Measurements from ENCODE around the gene PLEKHG4B.
"Not testable (repeated sequence)": the region's sequence is repeated elsewhere in the genome, so short reads cannot be mapped to it uniquely, and the experiment has no call there.

Gene PLEKHG4B

GRCh38 chr5:199950-200645 is 108.1 kb downstream of the PLEKHG4B start:
- DNase-seq (ENCODE audit: low read depth) = no peak

- no peak for DNase-seq (ENCODE audit: low read depth)
These were observed 109.0 kb downstream of the PLEKHG4B start for GRCh38 chr5:200985-201384.

- no peak for DNase-seq (ENCODE audit: low read depth)
These were observed 109.7 kb downstream of the PLEKHG4B start for GRCh38 chr5:201672-202071.

GRCh38 chr5:203246-203930 is 111.4 kb downstream of the PLEKHG4B start:
- no peak for DNase-seq (ENCODE audit: low read depth)

GRCh38 chr5:204001-204400 is 112.0 kb downstream of the PLEKHG4B start:
- DNase-seq (ENCODE audit: low read depth) = no peak

GRCh38 chr5:204462-204861 is 112.5 kb downstream of the PLEKHG4B start:
- no peak for DNase-seq (ENCODE audit: low read depth)

- DNase-seq (ENCODE audit: low read depth) = no peak
These were observed 113.2 kb downstream of the PLEKHG4B start for GRCh38 chr5:204966-205670.

GRCh38 chr5:206406-206805 is 114.4 kb downstream of the PLEKHG4B start:
- no peak for DNase-seq (ENCODE audit: low read depth)

- DNase-seq (ENCODE audit: low read depth) = no peak
These were observed 115.1 kb downstream of the PLEKHG4B start for GRCh38 chr5:206927-207536.

- DNase-seq (ENCODE audit: low read depth) = no peak
These were observed 115.6 kb downstream of the PLEKHG4B start for GRCh38 chr5:207599-207998.

- DNase-seq (ENCODE audit: low read depth) = no peak
These were observed 116.6 kb downstream of the PLEKHG4B start for GRCh38 chr5:208449-209114.

GRCh38 chr5:213803-214395 is 121.9 kb downstream of the PLEKHG4B start:
- no peak for DNase-seq (ENCODE audit: low read depth)

- DNase-seq (ENCODE audit: low read depth) = not testable (repeated sequence)
These were observed 123.3 kb downstream of the PLEKHG4B start for GRCh38 chr5:215256-215655.

- DNase-seq (ENCODE audit: low read depth) = not testable (repeated sequence)
These were observed 124.1 kb downstream of the PLEKHG4B start for GRCh38 chr5:216076-216475.

GRCh38 chr5:217494-218456 is 125.8 kb downstream of the PLEKHG4B start, which contains the start of the genes CCDC127 and SDHA:
CCDC127 (minus strand) TSS chr5:218153; CDS start chr5:216849, 1,304 bp downstream.
SDHA (plus strand) TSS chr5:218320; CDS start chr5:218356, 36 bp downstream.
- peak; percentile 99 for DNase-seq (ENCODE audit: low read depth)

GRCh38 chr5:218457-219291 is 126.7 kb downstream of the PLEKHG4B start:
- DNase-seq (ENCODE audit: low read depth) = peak; percentile 16

- no peak for DNase-seq (ENCODE audit: low read depth)
These were observed 127.5 kb downstream of the PLEKHG4B start for GRCh38 chr5:219460-219863.

- no peak for DNase-seq (ENCODE audit: low read depth)
These were observed 128.0 kb downstream of the PLEKHG4B start for GRCh38 chr5:219991-220390.

Data from activated T-cell treated with anti-CD3 and anti-CD28 coated beads for 48 hours (primary cell).